ENCODE data around the gene SGTA. TPM values are rescaled to one million over a fixed set of nuclear protein-coding genes. Genes with fewer than 3 reads are reported as not detected.

The SGTA gene
- total and polyA plus RNA-seq, 2 of the 8 experiments (the other 6 are each of a cell fraction or from before 2014, with no cell fraction given) = 86.8 to 130 TPM

- no peak overlapping the region for H3K27ac ChIP-seq (ENCODE audit: low read depth, low read length)
- POLR2A ChIA-PET (ENCODE audit: partially characterized antibody) = interaction anchor here (0.6 to 1.2 kb wide), 4 partner anchors 10 to 182 kb away, joined by 3 read pairs; no protein-coding TSS in a partner anchor
- no peaks in the 10 kb centered on the region for H3K27me3 ChIP-seq (replicated peaks in 1 of 4; ENCODE audit: control insufficient read depth in 3 of 4, extremely low read depth in 1 of 4, insufficient read depth in 3 of 4, low read length in 3 of 4)
- FAIRE-seq = no peak
- no peak overlapping the region for H3K14ac ChIP-seq (ENCODE audit: insufficient read length)
- H3K4me3 ChIP-seq (ENCODE audit: extremely low read depth in 1 of 4, insufficient read depth in 2 of 4, low read depth in 3 of 4, low read length in 4 of 4) = no peak overlapping the region
- H4K91ac ChIP-seq (replicated peaks; ENCODE audit: insufficient read length, low read length) = no peak overlapping the region
- no peaks in the 10 kb centered on the region for H3K23me2 ChIP-seq (ENCODE audit: low read depth, low read length)
- H3K9me3 ChIP-seq (ENCODE audit: insufficient read depth in 2 of 2, low read depth in 1 of 2, low read length in 1 of 2) = no peaks in the 10 kb centered on the region
- H4K8ac ChIP-seq (ENCODE audit: extremely low read depth, insufficient read depth, low read length) = peak overlapping the region; percentile 51
- WGBS, 2 experiments (ENCODE audit: extremely low coverage in 1 of 2, insufficient coverage in 1 of 2, insufficient read length in 1 of 2, insufficient replicate concordance in 2 of 2, low coverage in 1 of 2, low lambda C conversion rate in 2 of 2, missing lambda C conversion rate in 1 of 2) = 91% methylated on average over 26 of the region's 29 CpGs; no CpG with 5 or more reads in 1 of the 2 experiments
- peaks cover 8 to 30% (median 20%) of the 10 kb centered on the region in 4 experiments; a peak in 7 of 8 replicates for H3K36me3 ChIP-seq (ENCODE audit: control insufficient read depth in 2 of 4, insufficient read depth in 4 of 4, low read length in 3 of 4)
- H3K9ac ChIP-seq (replicated peaks in 1 of 4; ENCODE audit: extremely low read depth in 1 of 4, low read depth in 3 of 4, low read length in 3 of 4) = no peak overlapping the region
- no peak overlapping the region for H3K56ac ChIP-seq (replicated peaks; ENCODE audit: insufficient read length, low read depth, low read length)
- H3K18ac ChIP-seq (ENCODE audit: extremely low read depth, low read length) = no peak overlapping the region
- H2AK5ac ChIP-seq (ENCODE audit: low read depth, low read length) = no peak overlapping the region
- H2AFZ ChIP-seq (ENCODE audit: low read length) = no peak overlapping the region
- peaks cover 16 to 31% of the 10 kb centered on the region in 2 experiments for H4K20me1 ChIP-seq (replicated peaks in 1 of 2; ENCODE audit: control insufficient read depth in 1 of 2, insufficient read depth in 2 of 2, low read length in 2 of 2)
- no peak overlapping the region for H2BK20ac ChIP-seq (ENCODE audit: low read length)
- no peak overlapping the region for H2BK12ac ChIP-seq (ENCODE audit: low read depth, low read length)
- CTCF ChIA-PET (ENCODE audit: partially characterized antibody) = interaction anchor here (0.5 to 1.2 kb wide), 7 partner anchors 10 to 183 kb away, joined by 3 to 6 read pairs (median 3); no protein-coding TSS in a partner anchor
- H2BK120ac ChIP-seq (replicated peaks; ENCODE audit: low read depth, low read length) = no peak overlapping the region
- DNase-seq (ENCODE audit: low read depth in 1 of 2, low spot score in 2 of 2) = no peak
- no peak for TF ChIP-seq CBX8 (IDR thresholded peaks at IDR 0.05; ENCODE audit: borderline replicate concordance, low read depth, low read length)
- TF ChIP-seq MAX (IDR thresholded peaks at IDR 0.05) = no peak
- TF ChIP-seq SIN3A (conservative IDR thresholded peaks at IDR 0.05 in 1 of 2, IDR thresholded peaks at IDR 0.05 in 1 of 2; ENCODE audit: low read depth in 1 of 2, low read length in 2 of 2) = no peak
- TF ChIP-seq EZH2 (IDR thresholded peaks at IDR 0.05; ENCODE audit: low read depth, low read length, severe bottlenecking) = no peak
- TF ChIP-seq PHF8 (conservative IDR thresholded peaks at IDR 0.05; ENCODE audit: low read depth, low read length) = no peak
- peak in 1 of 3 experiments; percentile 20; a peak in 1 of 4 replicates for TF ChIP-seq CTCF (IDR thresholded peaks at IDR 0.05; ENCODE audit: control extremely low read depth in 1 of 3, insufficient read depth in 1 of 3, low read depth in 1 of 3, low read length in 3 of 3)
- TF ChIP-seq EGR1 (IDR thresholded peaks at IDR 0.05; ENCODE audit: borderline replicate concordance, low read depth, low read length) = no peak
- no peak for TF ChIP-seq HDAC6 (IDR thresholded peaks at IDR 0.05; ENCODE audit: low read depth, low read length)
- H2BK5ac ChIP-seq (ENCODE audit: low read depth, low read length) = no peak overlapping the region
- no peak overlapping the region for H4K5ac ChIP-seq (ENCODE audit: insufficient read length, low read depth, low read length)
- no peaks in the 10 kb centered on the region for H3K4me1 ChIP-seq (replicated peaks in 1 of 4; ENCODE audit: control insufficient read depth in 3 of 4, insufficient read depth in 4 of 4, low read length in 3 of 4)
- no peak overlapping the region for H2BK15ac ChIP-seq (ENCODE audit: low read length)
- no peak overlapping the region for H3K4me2 ChIP-seq (ENCODE audit: insufficient read depth in 1 of 2, low read depth in 2 of 2, low read length in 2 of 2)
- peaks cover 12% of the 10 kb centered on the region; the same call in 1 of the 2 replicates for H3K79me1 ChIP-seq (ENCODE audit: low read depth, low read length)
- H3K4ac ChIP-seq (replicated peaks; ENCODE audit: insufficient read length, low read depth, low read length) = no peak overlapping the region
- H3K79me2 ChIP-seq (ENCODE audit: control insufficient read depth in 1 of 2, insufficient read depth in 2 of 2, low read length in 2 of 2) = peaks cover 11 to 42% of the 10 kb centered on the region in 2 experiments; a peak in 3 of 4 replicates
- H3K23ac ChIP-seq (ENCODE audit: insufficient read length) = no peak overlapping the region
Measured at GRCh38 chr19:2768365-2769132, 14.5 kb downstream of the SGTA start.

Data from H1 (cell line).